IMR-90 (cell line): Measurements from ENCODE around the gene RNASE12. TPM values are rescaled to one million over a fixed set of nuclear protein-coding genes. Genes with fewer than 3 reads are reported as not detected.

Experiments used
- ATAC-seq: fragments of 200-7000 bp; cut with Tn5 transposase; 2 replicates; pipeline ENCODE4 v1.9.1; 2020; ENCODE audit warnings: low read depth, mild to moderate bottlenecking, moderate library complexity
- BruUV-seq: library from RNA; stranded (reverse); fragments of 400-500 nt; replicated peaks from 2 replicates; lab custom pipeline; 2021; lab: Mats Ljungman, UMichigan
- CTCF ChIA-PET: fragments of 300-600 bp; formaldehyde crosslinking; extraction: SDS; loops from one replicate; lab custom pipeline; 2021; ENCODE audit warnings: antibody characterized with exemption; lab: Yijun Ruan, JAX
- POLR2A ChIA-PET: fragments of 300-600 bp; sonication (Branson Sonifier 250); formaldehyde crosslinking; loops from one replicate; lab custom pipeline; 2022; ENCODE audit warnings: antibody characterized with exemption; ENCODE audit not compliant: unreplicated experiment; lab: Charles Lee
- DNase-seq: peaks from one replicate; pipeline ENCODE4 v3.0.0; 2013
- H2AFZ ChIP-seq: replicated peaks from 2 replicates; pipeline ENCODE3; 2013; ENCODE audit warnings: low read length, mild to moderate bottlenecking; ENCODE audit not compliant: poor library complexity
- H2AK5ac ChIP-seq: 2 replicates; pipeline ENCODE4 v1.6.1; 2013; ENCODE audit warnings: low read depth, low read length, inconsistent platforms
- H2AK9ac ChIP-seq: replicated peaks from 2 replicates; pipeline ENCODE3; 2013; ENCODE audit warnings: mild to moderate bottlenecking, low read depth, low read length, moderate library complexity; ENCODE audit not compliant: poor library complexity
- H2BK120ac ChIP-seq: 2 replicates; pipeline ENCODE4 v1.6.1; 2013; ENCODE audit warnings: low read depth, low read length, inconsistent platforms
- H2BK15ac ChIP-seq: 3 replicates; pipeline ENCODE4 v1.6.1; 2013; ENCODE audit warnings: low read depth, low read length, inconsistent platforms
- H2BK20ac ChIP-seq: 2 replicates; pipeline ENCODE4 v1.6.1; 2013; ENCODE audit warnings: low read depth, mild to moderate bottlenecking, inconsistent platforms, low read length, moderate library complexity
- H2BK5ac ChIP-seq: 2 replicates; pipeline ENCODE4 v1.6.1; 2013; ENCODE audit warnings: mild to moderate bottlenecking, low read depth, low read length, inconsistent platforms; ENCODE audit not compliant: poor library complexity, severe bottlenecking
- H3K14ac ChIP-seq: replicated peaks from 2 replicates; pipeline ENCODE4 v1.6.1; 2013; ENCODE audit warnings: low read depth, low read length, inconsistent platforms
- H3K18ac ChIP-seq: 2 replicates; pipeline ENCODE4 v1.6.1; 2013; ENCODE audit warnings: low read depth, low read length, control low read depth
- H3K23ac ChIP-seq: 2 replicates; pipeline ENCODE4 v1.6.1; 2013; ENCODE audit warnings: low read depth, low read length, inconsistent platforms
- H3K27ac ChIP-seq: 2 replicates; pipeline ENCODE4 v1.5.1; 2013; ENCODE audit warnings: mild to moderate bottlenecking, control low read depth, low read length; ENCODE audit not compliant: insufficient read depth
- H3K27me3 ChIP-seq: 2 replicates; pipeline ENCODE4 v1.6.1; 2013; ENCODE audit warnings: low read length; ENCODE audit not compliant: control insufficient read depth, insufficient read depth
- H3K36me3 ChIP-seq: 2 replicates; pipeline ENCODE4 v1.6.1; 2013; ENCODE audit warnings: low read length, mixed read lengths; ENCODE audit not compliant: control insufficient read depth, insufficient read depth
- H3K4ac ChIP-seq: 2 replicates; pipeline ENCODE4 v1.6.1; 2013; ENCODE audit warnings: low read depth, low read length, inconsistent platforms
- H3K4me1 ChIP-seq: 2 replicates; pipeline ENCODE4 v1.6.1; 2013; ENCODE audit warnings: low read length, mixed read lengths; ENCODE audit not compliant: control insufficient read depth, insufficient read depth
- H3K4me2 ChIP-seq: 2 replicates; pipeline ENCODE4 v1.6.1; 2013; ENCODE audit warnings: low read depth, mild to moderate bottlenecking, control low read depth, low read length, moderate library complexity
- H3K4me3 ChIP-seq: 2 replicates; pipeline ENCODE4 v1.5.1; 2013; ENCODE audit warnings: low read depth, mild to moderate bottlenecking, control low read depth, low read length, moderate library complexity; ENCODE audit not compliant: insufficient read depth
- H3K56ac ChIP-seq: 2 replicates; pipeline ENCODE4 v1.6.1; 2013; ENCODE audit warnings: low read length, inconsistent platforms; ENCODE audit not compliant: insufficient read depth; ENCODE audit errors: extremely low read depth
- H3K79me1 ChIP-seq, 2 experiments: 2 replicates each; pipeline ENCODE4 v1.6.1; 2013; ENCODE audit warnings: low read length in 2 of 2, inconsistent platforms in 1 of 2, low read depth in 1 of 2
- H3K9ac ChIP-seq: 2 replicates; pipeline ENCODE4 v1.6.1; 2013; ENCODE audit warnings: low read depth, low read length, control low read depth
- H3K9me1 ChIP-seq: 2 replicates; pipeline ENCODE4 v1.6.1; 2013; ENCODE audit warnings: low read length, inconsistent platforms; ENCODE audit not compliant: insufficient read depth
- H3K9me3 ChIP-seq: 2 replicates; pipeline ENCODE4 v1.6.1; 2013; ENCODE audit warnings: low read length; ENCODE audit not compliant: control insufficient read depth, insufficient read depth
- H4K20me1 ChIP-seq: 2 replicates; pipeline ENCODE4 v1.6.1; 2013; ENCODE audit warnings: low read length, inconsistent platforms; ENCODE audit not compliant: insufficient read depth
- H4K5ac ChIP-seq: 2 replicates; pipeline ENCODE4 v1.6.1; 2013; ENCODE audit warnings: mild to moderate bottlenecking, low read depth, low read length, control low read depth
- H4K8ac ChIP-seq, 2 experiments: 2 replicates each; pipeline ENCODE4 v1.6.1; 2013; ENCODE audit warnings: low read depth in 2 of 2, low read length in 2 of 2, control low read depth in 1 of 2, inconsistent platforms in 1 of 2
- H4K91ac ChIP-seq: 2 replicates; pipeline ENCODE4 v1.6.1; 2013; ENCODE audit warnings: low read depth, low read length, inconsistent platforms; ENCODE audit not compliant: insufficient read depth
- BHLHE40 ChIP-seq: fragments of 150-350 bp; IDR thresholded peaks from 2 replicates; pipeline ENCODE4 v1.6.1; 2016; ENCODE audit warnings: mild to moderate bottlenecking, low read depth, low read length
- CEBPB ChIP-seq: IDR thresholded peaks from 2 replicates; pipeline ENCODE4 v1.6.1; 2012; ENCODE audit warnings: low read depth, low read length, improper control_type of control experiment
- CHD1 ChIP-seq: IDR thresholded peaks from 2 replicates; pipeline ENCODE4 v1.6.1; 2012; ENCODE audit warnings: low read depth, low read length, improper control_type of control experiment
- CTCF ChIP-seq: conservative IDR thresholded peaks from 2 replicates; pipeline ENCODE4 v1.5.1; 2012; ENCODE audit warnings: mild to moderate bottlenecking, low read depth, low read length, improper control_type of control experiment
- ELK1 ChIP-seq: fragments of 150-350 bp; IDR thresholded peaks from 2 replicates; pipeline ENCODE4 v1.6.1; 2016; ENCODE audit warnings: low read depth, mild to moderate bottlenecking, low read length, moderate library complexity, borderline replicate concordance
- FOS ChIP-seq: fragments of 150-350 bp; IDR thresholded peaks from 2 replicates; pipeline ENCODE4 v1.6.1; 2016; ENCODE audit warnings: low read depth, low read length
- MAFK ChIP-seq: IDR thresholded peaks from 2 replicates; pipeline ENCODE4 v1.6.1; 2012; ENCODE audit warnings: low read depth, low read length, improper control_type of control experiment
- MAZ ChIP-seq: IDR thresholded peaks from 2 replicates; pipeline ENCODE4 v1.6.1; 2012; ENCODE audit warnings: low read depth, mild to moderate bottlenecking, low read length, improper control_type of control experiment, moderate library complexity, borderline replicate concordance
- MXI1 ChIP-seq: IDR thresholded peaks from 2 replicates; pipeline ENCODE4 v1.6.1; 2012; ENCODE audit warnings: low read depth, mild to moderate bottlenecking, low read length, moderate library complexity, borderline replicate concordance
- NFE2L2 ChIP-seq: fragments of 150-350 bp; IDR thresholded peaks from 2 replicates; pipeline ENCODE4 v1.6.1; 2016; ENCODE audit warnings: low read depth, mild to moderate bottlenecking, low read length
- POLR2A ChIP-seq: IDR thresholded peaks from 2 replicates; pipeline ENCODE4 v1.6.1; 2012; ENCODE audit warnings: mild to moderate bottlenecking, low read depth, low read length
- RAD21 ChIP-seq: IDR thresholded peaks from 2 replicates; pipeline ENCODE4 v1.6.1; 2012; ENCODE audit warnings: low read length, improper control_type of control experiment
- RCOR1 ChIP-seq: IDR thresholded peaks from 2 replicates; pipeline ENCODE4 v1.6.1; 2012; ENCODE audit warnings: mild to moderate bottlenecking, low read length, improper control_type of control experiment; ENCODE audit not compliant: insufficient replicate concordance
- RFX5 ChIP-seq: IDR thresholded peaks from 2 replicates; pipeline ENCODE4 v1.8.0; 2012; ENCODE audit warnings: low read depth, mild to moderate bottlenecking, low read length, moderate library complexity
- SMC3 ChIP-seq: fragments of 150-350 bp; IDR thresholded peaks from 2 replicates; pipeline ENCODE4 v1.6.1; 2016; ENCODE audit warnings: low read depth, mild to moderate bottlenecking, antibody characterized with exemption, low read length, moderate library complexity
- USF2 ChIP-seq: fragments of 150-350 bp; IDR thresholded peaks from 2 replicates; pipeline ENCODE4 v1.6.1; 2017; ENCODE audit warnings: mild to moderate bottlenecking, antibody characterized with exemption, low read length, low read depth
- dilution Hi-C: fragments of 300-500 bp; cut with HindIII; formaldehyde crosslinking; loops from one replicate; pipeline ENCODE4 v1.14.3; 2018; ENCODE audit warnings: low sequenced_read_pairs; ENCODE audit not compliant: unreplicated experiment
- in situ Hi-C: fragments of 300-500 bp; cut with MboI; formaldehyde crosslinking; loops from 3 replicates; pipeline ENCODE4 v1.14.3; 2019; ENCODE audit warnings: low sequenced_read_pairs, inconsistent platforms, mixed read lengths
- intact Hi-C: fragments of 100-400 bp; cut with micrococcal nuclease; formaldehyde crosslinking; loops from 2 replicates; pipeline ENCODE4 v1.10.0; 2022
- polyA plus RNA-seq, 3 experiments: library from polyadenylated mRNA; depleted of rRNA; stranded (reverse); fragments of >200 nt; gene quantifications; 2 replicates each; pipeline ENCODE4 v1.2.3, GENCODE V29; 2012; ENCODE audit warnings: low replicate concordance in 1 of 3
- total RNA-seq: library from RNA; depleted of rRNA; stranded (reverse); fragments of >200 nt; gene quantifications from 2 replicates; pipeline ENCODE4 v1.2.3, GENCODE V29; 2012

RNASE12 gene
- total and polyA plus RNA-seq, 2 of the 4 experiments (the other 2 are of a cell fraction), result not detected

- H4K8ac ChIP-seq, result no peak overlapping the region
- no peak overlapping the region for H3K27ac ChIP-seq
- dilution Hi-C loops, result no loop called here
- H2BK15ac ChIP-seq, result no peak overlapping the region
- no peak overlapping the region for H4K5ac ChIP-seq
- no peak overlapping the region for H2BK5ac ChIP-seq
- no peak overlapping the region for H3K4ac ChIP-seq
- intact Hi-C loops, result no loop called here
- no peak overlapping the region for H2BK120ac ChIP-seq
- in situ Hi-C loops, result no loop called here
- no peak overlapping the region for H3K14ac ChIP-seq
- no peak overlapping the region for H3K23ac ChIP-seq
- no peak overlapping the region for H3K4me3 ChIP-seq
- no peak overlapping the region for H3K9ac ChIP-seq
- H4K20me1 ChIP-seq, result no peaks in the 10 kb centered on the region
- no peak overlapping the region for H2AK9ac ChIP-seq
- no peaks in the 10 kb centered on the region for H3K9me3 ChIP-seq
- H3K79me1 ChIP-seq, result no peaks in the 10 kb centered on the region
- no peaks in the 10 kb centered on the region for H3K9me1 ChIP-seq
- no peak overlapping the region for H2AFZ ChIP-seq
- H2AK5ac ChIP-seq, result no peak overlapping the region
- DNase-seq (no peak), ATAC-seq (no peak)
- peaks cover 2% of the 10 kb centered on the region; the same call in 1 of the 2 replicates for H3K27me3 ChIP-seq
- CTCF ChIA-PET, result interaction anchor here (0.6 to 1.2 kb wide), 2 partner anchors 8 to 321 kb away, joined by 3 to 6 read pairs; no protein-coding TSS in a partner anchor
- no peaks in the 10 kb centered on the region for H3K4me1 ChIP-seq
- H2BK20ac ChIP-seq, result no peak overlapping the region
- H3K18ac ChIP-seq, result no peak overlapping the region
- no TSS peak for BruUV-seq
- POLR2A ChIA-PET, result no interaction called here
- H3K36me3 ChIP-seq, result no peaks in the 10 kb centered on the region
- H3K4me2 ChIP-seq, result no peak overlapping the region
- no peak overlapping the region for H3K56ac ChIP-seq
- TF ChIP-seq ELK1 (no peak), MXI1 (no peak), MAZ (no peak), CTCF (no peak), FOS (no peak), BHLHE40 (no peak), USF2 (no peak), POLR2A (no peak), MAFK (no peak), SMC3 (no peak), RAD21 (no peak), CHD1 (no peak), RCOR1 (no peak), RFX5 (no peak), CEBPB (no peak), NFE2L2 (no peak)
- no peak overlapping the region for H4K91ac ChIP-seq
These were observed 8.0 kb downstream of the RNASE12 start for GRCh38 chr14:20583142-20583541.
